ENCODE results near the gene ENTPD8.

DNA sequence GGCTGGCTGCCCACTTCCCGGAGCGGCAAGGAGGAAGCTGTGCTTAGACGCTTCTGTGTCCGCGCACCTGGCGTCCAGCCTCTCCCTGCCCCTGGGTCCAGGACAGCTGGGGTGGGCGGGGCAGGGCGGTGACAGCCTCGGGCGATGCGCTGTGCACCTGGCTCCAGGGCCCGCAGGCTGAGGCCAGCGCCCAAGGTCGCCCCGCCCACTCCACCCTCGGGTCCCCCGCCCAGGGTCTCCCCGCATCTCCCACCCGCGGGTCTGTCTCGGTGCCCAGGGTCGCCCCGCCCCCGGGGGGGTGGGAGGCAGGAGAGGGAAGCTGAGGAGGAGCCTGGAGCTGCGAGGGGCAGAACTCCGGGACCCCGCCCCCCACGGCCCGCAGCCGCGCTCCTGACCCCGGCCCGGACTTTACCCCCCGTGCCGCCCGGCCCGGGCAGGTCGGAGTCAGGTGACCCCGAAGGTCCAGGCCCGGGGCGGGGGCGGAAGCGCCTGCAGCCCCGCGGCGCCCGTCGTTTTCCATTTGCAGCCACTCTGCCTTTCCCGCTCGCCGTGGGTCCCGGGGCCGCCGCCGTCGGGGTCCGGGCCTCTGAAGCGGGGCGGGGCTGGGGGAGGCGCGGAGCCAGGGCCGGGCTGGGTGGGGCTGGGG is at the start of gene ENTPD8:
- no peak for TF ChIP-seq CTCF (IDR thresholded peaks at IDR 0.05)
- no peak for TF ChIP-seq EP300 (IDR thresholded peaks at IDR 0.05)
- TF ChIP-seq POLR2AphosphoS5 (IDR thresholded peaks at IDR 0.05): no peak
